OCI-LY7 (cell line): Measurements from ENCODE around the gene TLR1.

Experiments
- CTCF ChIP-seq: fragments of 200-600 bp; sonication (generic); conservative IDR thresholded peaks from 2 replicates; pipeline ENCODE4 v1.5.1; 2014; ENCODE audit warnings: mild to moderate bottlenecking, antibody characterized with exemption, low read length, moderate library complexity, mixed read lengths
- EZH2phosphoT487 ChIP-seq: fragments of 200-600 bp; sonication (generic); IDR thresholded peaks from 2 replicates; pipeline ENCODE4 v1.6.1; 2018; ENCODE audit warnings: low read depth, borderline replicate concordance, mild to moderate bottlenecking, mixed run types, antibody characterized with exemption, low read length, moderate library complexity, mixed read lengths

DNA sequence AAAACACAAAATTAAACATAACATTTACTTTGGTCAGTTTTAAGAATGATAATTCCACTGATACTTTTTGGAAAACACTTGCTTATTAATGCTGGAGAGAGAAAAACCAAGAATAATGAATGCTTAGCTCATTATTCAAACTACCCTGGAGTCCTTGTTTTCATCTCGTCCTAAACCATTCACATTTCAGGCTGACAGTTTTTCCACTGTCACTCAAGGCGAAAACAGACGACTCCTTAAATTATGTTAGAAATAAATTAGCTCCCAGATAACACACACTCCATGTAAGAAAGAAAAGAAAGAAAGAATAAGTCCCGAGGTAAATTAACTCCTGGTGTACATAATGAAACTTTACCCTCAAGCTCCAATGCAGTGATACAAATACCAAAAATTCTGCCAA, 55.3 kb downstream of the TLR1 start:
- TF ChIP-seq CTCF (no peak), EZH2phosphoT487 (no peak)
